ENCODE results near the gene CACNA1G.

GRCh38 chr17:50569592-50569991 lies 9.1 kb downstream of the CACNA1G start:
- no peak for TF ChIP-seq CTCF (IDR thresholded peaks at IDR 0.05; ENCODE audit: low read depth, low read length, missing input control)
- no peak for TF ChIP-seq HNF4G (IDR thresholded peaks at IDR 0.05)
- no peak for TF ChIP-seq GABPA (IDR thresholded peaks at IDR 0.05 in 1 of 2, conservative IDR thresholded peaks at IDR 0.05 in 1 of 2)
- TF ChIP-seq RAD21 (IDR thresholded peaks at IDR 0.05), result no peak
- TF ChIP-seq SP1 (IDR thresholded peaks at IDR 0.05), result no peak
- TF ChIP-seq REST (IDR thresholded peaks at IDR 0.05), result no peak
- no peak for TF ChIP-seq YY1 (IDR thresholded peaks at IDR 0.05)
- TF ChIP-seq MAX (IDR thresholded peaks at IDR 0.05), result no peak
- no peak for TF ChIP-seq TAF1 (conservative IDR thresholded peaks at IDR 0.05)
- no peak for TF ChIP-seq HNF4A (conservative IDR thresholded peaks at IDR 0.05)
- no peak for TF ChIP-seq NR2F2 (IDR thresholded peaks at IDR 0.05)

Data from liver (tissue), 3 donors.